Mesenchymal stem cell (in vitro differentiated cells and primary cell): ENCODE results near the gene MEAK7.

Experiments used
- DNase-seq: peaks from one replicate; pipeline ENCODE4 v3.0.0-alpha.2; 2013
- H2AFZ ChIP-seq: one replicate; pipeline ENCODE4 v1.6.1; 2013; ENCODE audit warnings: low read depth, mild to moderate bottlenecking, control low read depth, inconsistent platforms, low read length, moderate library complexity
- H2AK5ac ChIP-seq: 2 replicates; pipeline ENCODE4 v1.6.1; 2013; ENCODE audit warnings: low read length, moderate library complexity, mild to moderate bottlenecking, inconsistent platforms; ENCODE audit not compliant: severe bottlenecking
- H2BK120ac ChIP-seq: one replicate; pipeline ENCODE4 v1.6.1; 2013; ENCODE audit warnings: low read depth, mild to moderate bottlenecking, inconsistent platforms, low read length, moderate library complexity
- H2BK12ac ChIP-seq, 2 experiments: one replicate each; pipeline ENCODE4 v1.6.1; 2013; ENCODE audit warnings: inconsistent platforms in 2 of 2, low read length in 2 of 2, mild to moderate bottlenecking in 2 of 2, moderate library complexity in 2 of 2, control low read depth in 1 of 2
- H2BK15ac ChIP-seq: one replicate; pipeline ENCODE4 v1.6.1; 2013; ENCODE audit warnings: mild to moderate bottlenecking, low read depth, inconsistent platforms; ENCODE audit not compliant: poor library complexity, severe bottlenecking
- H2BK5ac ChIP-seq: 2 replicates; pipeline ENCODE4 v1.6.1; 2013; ENCODE audit warnings: low read depth, mild to moderate bottlenecking, low read length, control low read depth, inconsistent platforms; ENCODE audit not compliant: poor library complexity, severe bottlenecking
- H3K14ac ChIP-seq, 2 experiments: one replicate each; pipeline ENCODE4 v1.6.1; 2013; ENCODE audit warnings: inconsistent platforms in 2 of 2, low read length in 2 of 2, control low read depth in 1 of 2, mild to moderate bottlenecking in 1 of 2, moderate library complexity in 1 of 2
- H3K18ac ChIP-seq, 2 experiments: one replicate each; pipeline ENCODE4 v1.6.1; 2013; ENCODE audit warnings: inconsistent platforms in 2 of 2, low read length in 2 of 2, control low read depth in 1 of 2, low read depth in 1 of 2, mild to moderate bottlenecking in 1 of 2
- H3K23ac ChIP-seq, 2 experiments: one replicate each; pipeline ENCODE4 v1.6.1; 2013; ENCODE audit warnings: inconsistent platforms in 2 of 2, low read length in 2 of 2, mild to moderate bottlenecking in 2 of 2, moderate library complexity in 2 of 2, control low read depth in 1 of 2
- H3K27ac ChIP-seq: 2 replicates; pipeline ENCODE4 v1.5.1; 2013; ENCODE audit warnings: mild to moderate bottlenecking, moderate library complexity, low read length, control low read depth, inconsistent platforms; ENCODE audit not compliant: poor library complexity, severe bottlenecking
- H3K27me3 ChIP-seq, 2 experiments: 2 replicates each; pipeline versions ENCODE4 v1.6.1 to v1.7.0; 2013; ENCODE audit warnings: low read length in 2 of 2, mild to moderate bottlenecking in 2 of 2, moderate library complexity in 2 of 2, control low read depth in 1 of 2, inconsistent platforms in 1 of 2; ENCODE audit not compliant: control insufficient read depth in 1 of 2, insufficient read depth in 1 of 2
- H3K36me3 ChIP-seq, 2 experiments: 2 replicates each; pipeline versions ENCODE4 v1.6.1 to v1.7.0; 2013; ENCODE audit warnings: low read length in 2 of 2, control low read depth in 1 of 2, inconsistent platforms in 1 of 2, low read depth in 1 of 2, mild to moderate bottlenecking in 1 of 2; ENCODE audit not compliant: insufficient read depth in 2 of 2, control insufficient read depth in 1 of 2
- H3K4ac ChIP-seq, 2 experiments: one replicate each; pipeline ENCODE4 v1.6.1; 2013; ENCODE audit warnings: inconsistent platforms in 2 of 2, low read length in 2 of 2, mild to moderate bottlenecking in 2 of 2, moderate library complexity in 2 of 2, control low read depth in 1 of 2, low read depth in 1 of 2
- H3K4me1 ChIP-seq: 2 replicates; pipeline ENCODE4 v1.6.1; 2013; ENCODE audit warnings: low read depth, low read length, control low read depth; ENCODE audit not compliant: control insufficient read depth, insufficient read depth
- H3K4me2 ChIP-seq: 2 replicates; pipeline ENCODE4 v1.6.1; 2013; ENCODE audit warnings: low read length, mild to moderate bottlenecking, inconsistent platforms; ENCODE audit not compliant: poor library complexity, severe bottlenecking
- H3K4me3 ChIP-seq, 2 experiments: 2 replicates each; pipeline versions ENCODE4 v1.5.1 to v1.7.0; 2013; ENCODE audit warnings: low read length in 2 of 2, mild to moderate bottlenecking in 2 of 2, control low read depth in 1 of 2, low read depth in 1 of 2; ENCODE audit not compliant: insufficient read depth in 1 of 2
- H3K79me1 ChIP-seq: replicated peaks from 2 replicates; pipeline ENCODE4 v1.6.1; 2013; ENCODE audit warnings: mild to moderate bottlenecking, control low read depth, low read length, inconsistent platforms; ENCODE audit not compliant: poor library complexity, severe bottlenecking
- H3K9ac ChIP-seq: 2 replicates; pipeline ENCODE4 v1.7.0; 2013; ENCODE audit warnings: mild to moderate bottlenecking, low read length, moderate library complexity
- H3K9me3 ChIP-seq: 2 replicates; pipeline ENCODE4 v1.7.0; 2013; ENCODE audit warnings: mild to moderate bottlenecking, low read length; ENCODE audit not compliant: control insufficient read depth
- H4K8ac ChIP-seq: one replicate; pipeline ENCODE4 v1.6.1; 2013; ENCODE audit warnings: inconsistent platforms, mild to moderate bottlenecking, low read length, moderate library complexity
- H4K91ac ChIP-seq: one replicate; pipeline ENCODE4 v1.6.1; 2013; ENCODE audit warnings: mild to moderate bottlenecking, low read length, inconsistent platforms
- WGBS: methylation state at CpG from one replicate; pipeline ENCODE4 v1.1.7; 2013; ENCODE audit warnings: mixed read lengths; 5-methylcytosine and 5-hydroxymethylcytosine counted together

The MEAK7 gene

GRCh38 chr16:84476401-84476800, 28.1 kb downstream of the MEAK7 start:
- WGBS, result 98% methylated on average over 7 of the region's 8 CpGs

DNA sequence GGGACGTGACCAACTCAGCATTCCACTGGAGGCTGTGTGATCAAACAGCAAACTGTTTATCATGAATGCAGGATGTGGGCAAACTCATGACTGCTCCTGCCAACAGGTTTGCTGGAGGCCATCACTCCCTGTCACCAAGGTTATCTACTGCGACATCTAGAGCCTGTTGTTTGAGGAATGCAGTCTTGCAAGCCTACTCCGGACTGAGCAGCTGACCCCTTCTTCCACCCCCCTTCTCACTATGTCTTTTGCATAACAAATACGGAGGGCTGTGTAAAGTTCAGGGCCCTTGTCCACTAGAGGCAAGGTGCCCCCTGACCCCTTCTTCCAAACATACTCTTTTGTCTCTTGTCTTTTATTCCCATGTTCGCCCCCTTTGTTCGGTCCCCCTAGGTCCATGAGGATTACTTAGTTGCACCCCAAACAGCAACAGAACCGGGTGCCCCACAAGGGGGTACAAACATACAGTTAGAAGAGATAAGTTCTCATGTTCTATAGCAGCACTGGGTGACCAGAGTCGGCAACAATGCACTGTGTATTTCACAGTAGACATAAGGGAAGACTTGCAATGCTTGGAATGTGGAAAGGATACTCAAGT, 28.7 kb downstream of the MEAK7 start:
- Histone ChIP-seq H3K27ac (no peak overlapping the region), H3K18ac (no peak overlapping the region), H3K9ac (no peak overlapping the region), H2BK12ac (no peak overlapping the region), H4K91ac (no peak overlapping the region), H2BK120ac (no peak overlapping the region), H3K23ac (no peak overlapping the region), H2BK15ac (no peak overlapping the region), H3K9me3 (no peaks in the 10 kb centered on the region), H3K4me2 (no peak overlapping the region), H3K36me3 (peaks cover 27 to 53% of the 10 kb centered on the region in 2 experiments), H3K4ac (no peak overlapping the region), H2AK5ac (no peak overlapping the region), H3K4me1 (peaks cover 8% of the 10 kb centered on the region), H2AFZ (no peak overlapping the region), H3K79me1 (peaks cover 19% of the 10 kb centered on the region), H3K14ac (no peak overlapping the region), H3K27me3 (no peaks in the 10 kb centered on the region), H3K4me3 (no peak overlapping the region), H2BK5ac (no peak overlapping the region), H4K8ac (no peak overlapping the region)
- DNase-seq, result no peak
- 91% methylated on average over 8 of the region's 8 CpGs for WGBS

More at GRCh38 chr16:84476401-84476800, 28.1 kb downstream of the MEAK7 start:
- no peak overlapping the region for H2BK12ac ChIP-seq
- no peak overlapping the region for H3K14ac ChIP-seq
- H3K79me1 ChIP-seq, result peaks cover 21% of the 10 kb centered on the region
- H2AFZ ChIP-seq, result no peak overlapping the region
- no peak overlapping the region for H3K27ac ChIP-seq
- H3K4me3 ChIP-seq, result no peak overlapping the region
- H4K91ac ChIP-seq, result no peak overlapping the region
- peaks cover 12% of the 10 kb centered on the region for H3K4me1 ChIP-seq
- H2BK120ac ChIP-seq, result no peak overlapping the region
- no peaks in the 10 kb centered on the region for H3K9me3 ChIP-seq
- no peak overlapping the region for H2BK5ac ChIP-seq
- H3K4ac ChIP-seq, result no peak overlapping the region
- peaks cover 29 to 57% of the 10 kb centered on the region in 2 experiments for H3K36me3 ChIP-seq
- H2AK5ac ChIP-seq, result no peak overlapping the region
- H4K8ac ChIP-seq, result no peak overlapping the region
- no peak overlapping the region for H3K23ac ChIP-seq
- no peak overlapping the region for H3K4me2 ChIP-seq
- H3K27me3 ChIP-seq, result no peaks in the 10 kb centered on the region
- DNase-seq, result no peak
- H2BK15ac ChIP-seq, result no peak overlapping the region
- no peak overlapping the region for H3K18ac ChIP-seq
- H3K9ac ChIP-seq, result no peak overlapping the region

DNA sequence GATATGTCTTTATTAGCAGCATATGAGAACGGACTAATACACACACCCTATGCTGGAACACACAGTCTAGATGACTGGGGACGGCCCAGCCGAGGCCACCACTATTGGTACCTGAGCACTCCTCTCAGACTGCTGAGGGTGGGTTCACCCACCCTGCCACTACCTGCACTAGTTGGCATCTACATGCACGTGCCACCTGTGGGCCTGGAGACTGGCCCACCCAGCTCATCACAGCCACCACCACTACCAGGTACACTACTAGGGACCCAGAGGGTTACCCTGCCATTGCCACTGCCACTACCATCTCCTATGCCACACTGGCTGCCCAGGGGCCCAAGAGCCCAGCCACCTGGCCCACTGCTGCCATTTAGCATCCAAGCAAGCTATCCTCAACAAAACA, 32.5 kb downstream of the MEAK7 start:
- H3K79me1 ChIP-seq, result peaks cover 17% of the 10 kb centered on the region
- H3K27ac ChIP-seq, result no peak overlapping the region
- WGBS, result 99% methylated on average over 4 of the region's 4 CpGs
- no peaks in the 10 kb centered on the region for H3K4me1 ChIP-seq
- H4K8ac ChIP-seq, result no peak overlapping the region
- no peak overlapping the region for H3K4ac ChIP-seq
- H2BK15ac ChIP-seq, result no peak overlapping the region
- no peak overlapping the region for H2AFZ ChIP-seq
- H3K18ac ChIP-seq, result no peak overlapping the region
- H2AK5ac ChIP-seq, result no peak overlapping the region
- H3K4me2 ChIP-seq, result no peak overlapping the region
- H2BK12ac ChIP-seq, result no peak overlapping the region
- no peak overlapping the region for H3K23ac ChIP-seq
- H3K27me3 ChIP-seq, result no peaks in the 10 kb centered on the region
- H2BK120ac ChIP-seq, result no peak overlapping the region
- no peak overlapping the region for H3K4me3 ChIP-seq
- peaks cover 15 to 49% of the 10 kb centered on the region in 2 experiments for H3K36me3 ChIP-seq
- H3K9ac ChIP-seq, result no peak overlapping the region
- H4K91ac ChIP-seq, result no peak overlapping the region
- no peak overlapping the region for H3K14ac ChIP-seq
- no peak overlapping the region for H2BK5ac ChIP-seq
- no peak for DNase-seq
- peaks cover 11% of the 10 kb centered on the region for H3K9me3 ChIP-seq

GRCh38 chr16:84471316-84471715, 33.1 kb downstream of the MEAK7 start:
- no peak overlapping the region for H2BK120ac ChIP-seq
- no peak overlapping the region for H2AFZ ChIP-seq
- H3K4me1 ChIP-seq, result no peaks in the 10 kb centered on the region
- H2BK12ac ChIP-seq, result no peak overlapping the region
- H4K8ac ChIP-seq, result no peak overlapping the region
- no peak overlapping the region for H3K9ac ChIP-seq
- H3K79me1 ChIP-seq, result peaks cover 14% of the 10 kb centered on the region
- 97% methylated on average over 4 of the region's 7 CpGs for WGBS
- H2AK5ac ChIP-seq, result no peak overlapping the region
- no peak overlapping the region for H3K4ac ChIP-seq
- H3K27ac ChIP-seq, result no peak overlapping the region
- peaks cover 16% of the 10 kb centered on the region for H3K9me3 ChIP-seq
- H3K18ac ChIP-seq, result no peak overlapping the region
- no peak overlapping the region for H2BK5ac ChIP-seq
- no peak overlapping the region for H3K4me3 ChIP-seq
- H2BK15ac ChIP-seq, result no peak overlapping the region
- H3K14ac ChIP-seq, result no peak overlapping the region
- H3K4me2 ChIP-seq, result no peak overlapping the region
- H4K91ac ChIP-seq, result no peak overlapping the region
- H3K36me3 ChIP-seq, result peaks cover 15 to 50% of the 10 kb centered on the region in 2 experiments
- H3K23ac ChIP-seq, result no peak overlapping the region
- no peak for DNase-seq
- no peaks in the 10 kb centered on the region for H3K27me3 ChIP-seq
